ENCODE data around the gene NLRP8. TPM values are rescaled to one million over a fixed set of nuclear protein-coding genes. Genes with fewer than 3 reads are reported as not detected.

Gene NLRP8
- total RNA-seq, 1 experiment from 2014 or later: not detected

DNA sequence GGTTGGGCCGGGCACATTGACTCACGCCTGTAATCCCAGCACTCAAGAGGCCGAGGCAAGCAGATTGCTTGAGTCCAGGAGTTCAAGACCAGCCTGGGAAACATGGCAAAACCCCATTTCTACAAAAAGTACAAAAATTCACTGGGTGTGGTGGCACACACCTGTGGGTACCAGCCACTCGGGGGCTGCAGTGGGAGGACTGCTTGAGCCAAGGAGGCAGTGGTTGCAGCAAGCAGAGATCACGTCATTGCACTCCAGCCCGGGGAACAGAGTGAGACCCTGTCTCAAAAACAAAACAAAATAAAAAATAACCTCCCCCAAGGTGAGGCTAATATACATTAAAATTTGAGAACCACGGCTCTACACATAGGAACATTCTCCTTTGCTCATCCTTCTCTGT lies 40.3 kb upstream of the NLRP8 start:
- Histone ChIP-seq H3T11ph (ENCODE audit: low read length) (no peak overlapping the region), H3K4me2 (ENCODE audit: insufficient read depth, insufficient read length, low read length) (no peak overlapping the region), H3K4ac (ENCODE audit: low read depth, low read length) (no peak overlapping the region), H3K9ac (ENCODE audit: extremely low read depth, insufficient read length, low read length) (no peak overlapping the region), H4K5ac (ENCODE audit: insufficient read length, low read depth, low read length) (no peak overlapping the region), H4K91ac (ENCODE audit: insufficient read length, low read depth, low read length) (no peak overlapping the region), H2BK12ac (ENCODE audit: insufficient read length, low read depth, low read length) (no peak overlapping the region), H2AFZ (ENCODE audit: low read length) (no peak overlapping the region), H3K18ac (ENCODE audit: insufficient read length, low read depth, low read length) (no peak overlapping the region), H3K23me2 (ENCODE audit: insufficient read length, low read depth, low read length, poor library complexity, severe bottlenecking) (no peaks in the 10 kb centered on the region), H3K4me1 (ENCODE audit: insufficient read depth, low read length) (no peaks in the 10 kb centered on the region), H2BK15ac (ENCODE audit: low read depth, low read length) (no peak overlapping the region), H2BK5ac (ENCODE audit: insufficient read length, low read length) (no peak overlapping the region), H4K8ac (replicated peaks; ENCODE audit: insufficient read length, low read depth, low read length) (no peak overlapping the region), H3K9me3 (ENCODE audit: control insufficient read depth, low read depth, low read length) (peaks cover 94% of the 10 kb centered on the region), H3K79me1 (ENCODE audit: insufficient read depth, low read depth, low read length, poor library complexity, severe bottlenecking) (no peaks in the 10 kb centered on the region), H2AK5ac (ENCODE audit: insufficient read length, low read length) (no peak overlapping the region), H3K79me2 (ENCODE audit: insufficient read depth, low read length) (no peaks in the 10 kb centered on the region), H3K23ac (ENCODE audit: insufficient read length, low read depth, low read length) (no peak overlapping the region), H3K14ac (ENCODE audit: insufficient read depth, low read length) (no peak overlapping the region), H3K56ac (ENCODE audit: insufficient read length, low read depth, low read length) (no peak overlapping the region), H3K27me3 (ENCODE audit: insufficient read depth, low read length) (no peaks in the 10 kb centered on the region), H2BK20ac (ENCODE audit: low read depth, low read length, poor library complexity, severe bottlenecking) (no peak overlapping the region), H3K27ac (ENCODE audit: insufficient read length, low read depth, low read length) (no peak overlapping the region), H2BK120ac (ENCODE audit: low read depth, low read length, poor library complexity, severe bottlenecking) (no peak overlapping the region), H4K20me1 (ENCODE audit: control insufficient read depth, insufficient read depth, insufficient read length) (no peaks in the 10 kb centered on the region)
- H3K27ac Mint-ChIP-seq: no peak overlapping the region
- H3K4me1 Mint-ChIP-seq: no peaks in the 10 kb centered on the region
- TF ChIP-seq, protein P1, sequence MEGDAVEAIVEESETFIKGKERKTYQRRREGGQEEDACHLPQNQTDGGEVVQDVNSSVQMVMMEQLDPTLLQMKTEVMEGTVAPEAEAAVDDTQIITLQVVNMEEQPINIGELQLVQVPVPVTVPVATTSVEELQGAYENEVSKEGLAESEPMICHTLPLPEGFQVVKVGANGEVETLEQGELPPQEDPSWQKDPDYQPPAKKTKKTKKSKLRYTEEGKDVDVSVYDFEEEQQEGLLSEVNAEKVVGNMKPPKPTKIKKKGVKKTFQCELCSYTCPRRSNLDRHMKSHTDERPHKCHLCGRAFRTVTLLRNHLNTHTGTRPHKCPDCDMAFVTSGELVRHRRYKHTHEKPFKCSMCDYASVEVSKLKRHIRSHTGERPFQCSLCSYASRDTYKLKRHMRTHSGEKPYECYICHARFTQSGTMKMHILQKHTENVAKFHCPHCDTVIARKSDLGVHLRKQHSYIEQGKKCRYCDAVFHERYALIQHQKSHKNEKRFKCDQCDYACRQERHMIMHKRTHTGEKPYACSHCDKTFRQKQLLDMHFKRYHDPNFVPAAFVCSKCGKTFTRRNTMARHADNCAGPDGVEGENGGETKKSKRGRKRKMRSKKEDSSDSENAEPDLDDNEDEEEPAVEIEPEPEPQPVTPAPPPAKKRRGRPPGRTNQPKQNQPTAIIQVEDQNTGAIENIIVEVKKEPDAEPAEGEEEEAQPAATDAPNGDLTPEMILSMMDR (conservative IDR thresholded peaks at IDR 0.05): no peak
- DNase-seq: no peak
- no CpG with 5 or more reads among the region's 7 CpGs for WGBS (ENCODE audit: extremely low coverage, insufficient read length, low lambda C conversion rate)
- no peaks in the 10 kb centered on the region; the same call in none of the 2 replicates for H3K27me3 Mint-ChIP-seq (ENCODE audit: low read depth)
- peaks cover 86 to 93% of the 10 kb centered on the region in 2 experiments for H3K9me3 Mint-ChIP-seq
- H3K36me3 Mint-ChIP-seq (ENCODE audit: insufficient read depth in 1 of 3, low read depth in 3 of 3): peaks cover 3 to 21% (median 6%) of the 10 kb centered on the region in 3 experiments; a peak in 5 of 7 replicates
- no peak overlapping the region for H3K4me3 Mint-ChIP-seq
